IMR-90 (cell line): Measurements from ENCODE around the gene ANKRD13B.

Experiments used
- CEBPB ChIP-seq: IDR thresholded peaks from 2 replicates; pipeline ENCODE4 v1.6.1; 2012; ENCODE audit warnings: low read depth, low read length, improper control_type of control experiment
- CHD1 ChIP-seq: IDR thresholded peaks from 2 replicates; pipeline ENCODE4 v1.6.1; 2012; ENCODE audit warnings: low read depth, low read length, improper control_type of control experiment
- CTCF ChIP-seq: conservative IDR thresholded peaks from 2 replicates; pipeline ENCODE4 v1.5.1; 2012; ENCODE audit warnings: mild to moderate bottlenecking, low read depth, low read length, improper control_type of control experiment
- MAFK ChIP-seq: IDR thresholded peaks from 2 replicates; pipeline ENCODE4 v1.6.1; 2012; ENCODE audit warnings: low read depth, low read length, improper control_type of control experiment
- MAZ ChIP-seq: IDR thresholded peaks from 2 replicates; pipeline ENCODE4 v1.6.1; 2012; ENCODE audit warnings: low read depth, mild to moderate bottlenecking, low read length, improper control_type of control experiment, moderate library complexity, borderline replicate concordance
- MXI1 ChIP-seq: IDR thresholded peaks from 2 replicates; pipeline ENCODE4 v1.6.1; 2012; ENCODE audit warnings: low read depth, mild to moderate bottlenecking, low read length, moderate library complexity, borderline replicate concordance
- POLR2A ChIP-seq: IDR thresholded peaks from 2 replicates; pipeline ENCODE4 v1.6.1; 2012; ENCODE audit warnings: mild to moderate bottlenecking, low read depth, low read length
- RAD21 ChIP-seq: IDR thresholded peaks from 2 replicates; pipeline ENCODE4 v1.6.1; 2012; ENCODE audit warnings: low read length, improper control_type of control experiment
- RFX5 ChIP-seq: IDR thresholded peaks from 2 replicates; pipeline ENCODE4 v1.8.0; 2012; ENCODE audit warnings: low read depth, mild to moderate bottlenecking, low read length, moderate library complexity
- SMC3 ChIP-seq: fragments of 150-350 bp; IDR thresholded peaks from 2 replicates; pipeline ENCODE4 v1.6.1; 2016; ENCODE audit warnings: low read depth, mild to moderate bottlenecking, antibody characterized with exemption, low read length, moderate library complexity
- USF2 ChIP-seq: fragments of 150-350 bp; IDR thresholded peaks from 2 replicates; pipeline ENCODE4 v1.6.1; 2017; ENCODE audit warnings: mild to moderate bottlenecking, antibody characterized with exemption, low read length, low read depth

GRCh38 chr17:29577385-29578211 is 15.3 kb upstream of the ANKRD13B start:
- no peak for TF ChIP-seq MAFK
- TF ChIP-seq CTCF, result no peak
- TF ChIP-seq SMC3, result no peak
- no peak for TF ChIP-seq POLR2A
- TF ChIP-seq CHD1, result no peak
- TF ChIP-seq RFX5, result no peak
- no peak for TF ChIP-seq CEBPB
- TF ChIP-seq MAZ, result no peak
- no peak for TF ChIP-seq RAD21
- TF ChIP-seq MXI1, result no peak
- no peak for TF ChIP-seq USF2
